Upper lobe of right lung (tissue), 1 donor: ENCODE data around the gene HIKESHI. TPM values are rescaled to one million over a fixed set of nuclear protein-coding genes. Genes with fewer than 3 reads are reported as not detected.
"Not testable (repeated sequence)": the region's sequence is repeated elsewhere in the genome, so short reads cannot be mapped to it uniquely, and the experiment has no call there.

Experiments used
- ATAC-seq: fragments of 200-7000 bp; cut with Tn5 transposase; one replicate; pipeline ENCODE4 v1.9.1; 2020; ENCODE audit warnings: mild to moderate bottlenecking, moderate library complexity
- DNase-seq: peaks from one replicate; pipeline ENCODE4 v3.0.0-alpha.2; 2020
- H3K27ac ChIP-seq: fragments of 200-600 bp; one replicate; pipeline ENCODE4 v1.8.0; 2022
- H3K27me3 ChIP-seq: fragments of 200-600 bp; one replicate; pipeline ENCODE4 v1.8.0; 2022; ENCODE audit warnings: mild to moderate bottlenecking
- H3K36me3 ChIP-seq: fragments of 200-600 bp; one replicate; pipeline ENCODE4 v1.8.0; 2022
- H3K4me1 ChIP-seq: fragments of 200-600 bp; one replicate; pipeline ENCODE4 v1.8.0; 2022
- H3K4me3 ChIP-seq: fragments of 200-600 bp; one replicate; pipeline ENCODE4 v1.8.0; 2022; ENCODE audit warnings: mild to moderate bottlenecking
- H3K9me3 ChIP-seq: fragments of 200-600 bp; one replicate; pipeline ENCODE4 v1.8.0; 2022
- intact Hi-C: fragments of 100-400 bp; cut with DNase I; formaldehyde crosslinking; loops from one replicate; pipeline ENCODE4 v1.11.0; 2022
- total RNA-seq: library from RNA; stranded (reverse); fragmentation: NEBNext Ultra II Directional; extraction: Animal tissue kit (Norgen Biotek cat#: 25700); gene quantifications from one replicate; pipeline ENCODE4 v1.2.1, GENCODE V29; 2021
- TF ChIP-seq, protein P1 (sequence below): fragments of 200-600 bp; IDR thresholded peaks from one replicate; pipeline ENCODE4 v1.8.0; 2022; ENCODE audit warnings: antibody characterized with exemption
- donor health status: DM: no; HTN: yes; CAD: no; lungs with severe emphysema.

Gene HIKESHI
- total RNA-seq, 1 donor from 2014 or later, result 23.9 TPM

DNA sequence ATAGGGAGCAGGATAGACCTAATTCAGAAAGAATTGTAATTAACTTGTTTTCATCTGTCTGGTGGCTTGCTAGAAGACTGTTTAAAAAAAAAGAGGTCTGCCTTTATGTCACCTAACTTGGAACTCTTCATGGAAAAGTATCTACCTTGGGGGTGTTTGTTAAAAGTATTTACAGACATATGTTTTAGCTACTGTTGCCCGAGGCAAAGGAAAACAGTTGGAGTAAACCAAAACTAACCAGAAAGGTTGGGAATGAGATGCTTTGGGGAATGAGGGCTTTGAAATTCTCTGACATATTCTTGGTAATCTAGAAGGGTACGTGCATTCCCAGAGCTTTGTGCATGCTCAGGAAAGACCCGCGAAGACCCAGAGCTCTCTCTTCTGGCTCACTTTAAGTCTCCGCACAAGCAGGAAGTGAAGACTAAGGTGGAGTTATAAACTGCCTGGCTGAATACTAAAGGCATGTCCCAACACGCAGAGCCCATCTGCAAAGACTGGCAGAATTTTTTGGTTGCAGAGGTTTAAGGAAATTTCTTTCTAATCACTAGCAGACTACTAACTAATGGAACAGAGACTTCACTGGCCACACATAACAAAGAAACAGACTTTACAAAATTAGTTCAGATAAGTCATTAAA is 33.2 kb downstream of the HIKESHI start:
- TF ChIP-seq, protein P1, sequence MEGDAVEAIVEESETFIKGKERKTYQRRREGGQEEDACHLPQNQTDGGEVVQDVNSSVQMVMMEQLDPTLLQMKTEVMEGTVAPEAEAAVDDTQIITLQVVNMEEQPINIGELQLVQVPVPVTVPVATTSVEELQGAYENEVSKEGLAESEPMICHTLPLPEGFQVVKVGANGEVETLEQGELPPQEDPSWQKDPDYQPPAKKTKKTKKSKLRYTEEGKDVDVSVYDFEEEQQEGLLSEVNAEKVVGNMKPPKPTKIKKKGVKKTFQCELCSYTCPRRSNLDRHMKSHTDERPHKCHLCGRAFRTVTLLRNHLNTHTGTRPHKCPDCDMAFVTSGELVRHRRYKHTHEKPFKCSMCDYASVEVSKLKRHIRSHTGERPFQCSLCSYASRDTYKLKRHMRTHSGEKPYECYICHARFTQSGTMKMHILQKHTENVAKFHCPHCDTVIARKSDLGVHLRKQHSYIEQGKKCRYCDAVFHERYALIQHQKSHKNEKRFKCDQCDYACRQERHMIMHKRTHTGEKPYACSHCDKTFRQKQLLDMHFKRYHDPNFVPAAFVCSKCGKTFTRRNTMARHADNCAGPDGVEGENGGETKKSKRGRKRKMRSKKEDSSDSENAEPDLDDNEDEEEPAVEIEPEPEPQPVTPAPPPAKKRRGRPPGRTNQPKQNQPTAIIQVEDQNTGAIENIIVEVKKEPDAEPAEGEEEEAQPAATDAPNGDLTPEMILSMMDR, result no peak
- no peak overlapping the region for H3K27ac ChIP-seq
- DNase-seq (no peak), ATAC-seq (no peak)
- H3K4me1 ChIP-seq, result no peaks in the 10 kb centered on the region
- H3K27me3 ChIP-seq, result no peaks in the 10 kb centered on the region
- intact Hi-C loops, result no loop called here
- H3K4me3 ChIP-seq, result no peak overlapping the region
- peaks cover 29% of the 10 kb centered on the region for H3K36me3 ChIP-seq
- H3K9me3 ChIP-seq, result no peaks in the 10 kb centered on the region

DNA sequence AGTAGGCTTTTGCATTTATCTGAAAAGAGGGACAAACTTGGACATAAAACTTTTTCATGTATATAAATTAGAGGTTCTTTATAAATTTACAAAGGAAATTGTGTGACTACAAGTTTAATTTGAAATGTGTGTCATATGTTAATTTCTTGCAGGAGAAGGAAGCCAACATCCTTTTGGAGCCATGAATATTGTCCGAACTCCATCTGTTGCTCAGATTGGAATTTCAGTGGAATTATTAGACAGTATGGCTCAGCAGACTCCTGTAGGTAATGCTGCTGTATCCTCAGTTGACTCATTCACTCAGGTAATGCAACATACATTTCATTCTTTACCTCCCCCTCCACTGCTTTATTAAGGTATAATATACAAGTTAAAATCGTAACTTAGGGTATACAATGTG is 35.2 kb downstream of the HIKESHI start:
- peaks cover 29% of the 10 kb centered on the region for H3K36me3 ChIP-seq
- TF ChIP-seq, protein P1, result no peak
- no peak overlapping the region for H3K4me3 ChIP-seq
- no peaks in the 10 kb centered on the region for H3K27me3 ChIP-seq
- intact Hi-C loops, result no loop called here
- no peak for ATAC-seq
- no peak for DNase-seq
- no peaks in the 10 kb centered on the region for H3K4me1 ChIP-seq
- H3K27ac ChIP-seq, result no peak overlapping the region
- no peaks in the 10 kb centered on the region for H3K9me3 ChIP-seq

DNA sequence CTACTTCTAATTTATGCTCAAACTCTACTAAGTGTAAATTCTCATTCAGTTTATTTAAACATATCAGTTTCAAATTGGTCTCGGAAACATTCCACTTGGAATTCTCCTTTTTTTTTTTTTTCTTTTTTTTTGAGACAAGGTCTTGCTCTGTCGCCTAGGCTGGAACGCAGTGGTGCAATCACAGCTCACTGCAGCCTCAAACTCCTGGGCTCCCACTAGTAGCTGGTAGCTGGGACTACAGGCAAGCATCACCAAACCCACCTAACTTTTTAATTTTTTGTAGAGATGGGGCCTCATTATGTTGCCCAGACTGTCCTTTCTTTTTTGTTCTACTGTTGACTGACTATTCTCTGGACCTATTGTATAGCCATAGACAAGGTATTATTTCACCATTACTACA is 39.3 kb downstream of the HIKESHI start:
- Histone ChIP-seq H3K27me3 (no peaks in the 10 kb centered on the region), H3K27ac (no peak overlapping the region), H3K9me3 (no peaks in the 10 kb centered on the region), H3K36me3 (peaks cover 34% of the 10 kb centered on the region), H3K4me1 (no peaks in the 10 kb centered on the region), H3K4me3 (no peak overlapping the region)
- ATAC-seq, result no peak
- no peak for DNase-seq
- TF ChIP-seq, protein P1, result no peak
- intact Hi-C loops, result no loop called here

DNA sequence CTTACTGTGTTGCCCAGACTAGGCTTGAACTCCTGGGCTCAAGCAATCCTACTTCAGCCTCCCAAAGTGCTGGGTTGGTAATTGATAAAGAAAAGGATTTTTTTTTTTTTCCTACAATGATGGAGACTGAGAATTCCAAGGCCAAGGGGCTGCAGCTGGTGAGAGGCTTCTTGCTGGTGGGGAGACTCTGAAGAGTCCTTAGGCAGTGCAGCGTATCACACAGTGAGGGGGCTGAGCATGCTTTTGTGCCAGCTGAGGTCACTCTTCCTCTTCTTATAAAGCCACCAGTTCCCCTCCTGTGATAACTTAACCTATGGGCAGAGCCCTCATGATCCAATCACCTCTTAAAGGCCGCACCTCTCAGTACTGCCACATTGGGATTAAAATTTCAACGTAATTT is 44.5 kb downstream of the HIKESHI start:
- Histone ChIP-seq H3K27ac (no peak overlapping the region), H3K4me3 (no peak overlapping the region), H3K27me3 (no peaks in the 10 kb centered on the region), H3K36me3 (peaks cover 22% of the 10 kb centered on the region), H3K9me3 (no peaks in the 10 kb centered on the region), H3K4me1 (no peaks in the 10 kb centered on the region)
- intact Hi-C loops, result no loop called here
- ATAC-seq (no peak), DNase-seq (no peak)
- TF ChIP-seq, protein P1, result no peak

DNA sequence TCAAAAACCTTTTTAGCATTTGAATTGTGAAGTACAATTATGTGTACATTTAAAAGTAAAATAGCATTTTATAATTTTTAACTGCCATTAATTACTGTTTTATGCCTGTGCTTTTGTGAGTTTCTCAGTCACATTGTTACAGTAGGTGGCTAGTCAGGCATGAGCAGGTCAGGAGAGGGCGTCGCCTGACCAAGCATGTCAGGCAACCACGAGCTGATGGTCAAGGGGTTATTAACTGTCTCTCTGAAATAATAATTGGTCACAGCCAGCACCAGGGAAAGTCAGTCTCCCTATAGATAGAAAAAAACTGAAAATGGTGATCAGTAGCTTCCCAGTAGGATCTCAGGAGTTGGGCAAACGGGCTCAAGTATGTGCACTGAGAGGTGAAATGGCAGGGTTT is 53.2 kb downstream of the HIKESHI start:
- no peaks in the 10 kb centered on the region for H3K4me1 ChIP-seq
- no peaks in the 10 kb centered on the region for H3K27me3 ChIP-seq
- intact Hi-C loops, result no loop called here
- DNase-seq (no peak), ATAC-seq (no peak)
- no peak overlapping the region for H3K4me3 ChIP-seq
- TF ChIP-seq, protein P1, result no peak
- H3K9me3 ChIP-seq, result no peaks in the 10 kb centered on the region
- no peaks in the 10 kb centered on the region for H3K36me3 ChIP-seq
- H3K27ac ChIP-seq, result no peak overlapping the region

DNA sequence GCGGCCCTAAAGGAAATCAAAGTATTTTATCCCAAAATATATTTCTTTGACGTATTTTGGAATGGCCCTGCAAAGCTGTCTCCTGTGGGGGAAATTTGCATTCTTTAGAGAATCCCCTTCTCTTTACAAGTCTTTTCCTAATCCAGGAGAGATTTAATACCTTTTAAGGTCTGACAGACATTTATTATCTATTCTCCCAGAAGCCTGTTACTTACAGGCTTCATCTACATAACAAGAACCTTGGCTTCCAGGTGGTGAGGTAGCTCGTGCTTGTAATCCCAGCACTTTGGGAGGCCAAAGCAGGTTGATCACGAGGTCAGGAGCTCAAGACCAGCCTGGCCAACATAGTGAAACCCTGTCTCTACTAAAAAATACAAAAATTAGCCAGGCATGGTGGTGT is 55.4 kb downstream of the HIKESHI start:
- intact Hi-C loops, H3K27ac ChIP-seq, H3K9me3 ChIP-seq, H3K4me3 ChIP-seq, H3K36me3 ChIP-seq, H3K27me3 ChIP-seq, ATAC-seq, DNase-seq, H3K4me1 ChIP-seq: not testable (repeated sequence)
